Esophagus squamous epithelium (tissue), 5 donors: ENCODE measurements around the gene CNTRL. TPM values are rescaled to one million over a fixed set of nuclear protein-coding genes. Genes with fewer than 3 reads are reported as not detected.

ENCODE experiments used
- DNase-seq: peaks from one replicate; lab custom pipeline; 2025; lab: John Stamatoyannopoulos, UW
- H3K27ac ChIP-seq, 4 donors: fragments of 200-600 bp; sonication (generic); one replicate each; pipeline ENCODE4 v1.5.1; 2016 to 2019; ENCODE audit warnings: mild to moderate bottlenecking in 1 of 4
- H3K27me3 ChIP-seq, 4 donors: fragments of 200-600 bp; sonication (generic); 1 replicate in 3 of 4; 2 replicates in 1 of 4; pipeline versions ENCODE4 v1.5.1 to v1.6.0; 2017 to 2021; ENCODE audit warnings: antibody characterized with exemption in 1 of 4
- H3K36me3 ChIP-seq, 3 donors: fragments of 200-600 bp; sonication (generic); one replicate each; pipeline ENCODE4 v1.5.1; 2016 to 2019
- H3K4me1 ChIP-seq, 3 donors: fragments of 200-600 bp; sonication (generic); one replicate each; pipeline ENCODE4 v1.5.1; 2017 to 2019
- H3K4me3 ChIP-seq, 4 donors: fragments of 200-600 bp; sonication (generic); 1 replicate in 3 of 4; 2 replicates in 1 of 4; pipeline ENCODE4 v1.5.1; 2016 to 2019; ENCODE audit warnings: mild to moderate bottlenecking in 2 of 4, moderate library complexity in 1 of 4
- H3K9me3 ChIP-seq, 3 donors: fragments of 200-600 bp; sonication (generic); one replicate each; pipeline ENCODE4 v1.5.1; 2016 to 2019
- CTCF ChIP-seq, 6 experiments: fragments of 450-650 bp in 4 of 6; fragments of 200-600 bp in 2 of 6; sonication (generic) in 2 of 6; IDR thresholded peaks; one replicate each; pipeline ENCODE4 v1.5.1; 2016 to 2019; ENCODE audit warnings: antibody characterized with exemption in 6 of 6, mild to moderate bottlenecking in 4 of 6, moderate library complexity in 4 of 6
- POLR2A ChIP-seq, 4 donors: fragments of 450-650 bp; IDR thresholded peaks; one replicate each; pipeline ENCODE4 v1.6.1; 2017; ENCODE audit warnings: antibody characterized with exemption in 4 of 4, mild to moderate bottlenecking in 4 of 4, moderate library complexity in 3 of 4
- WGBS, 2 donors: methylation state at CpG; one replicate each; pipeline ENCODE4 v1.1.5; 2018; 5-methylcytosine and 5-hydroxymethylcytosine counted together
- intact Hi-C: fragments of 100-400 bp; cut with DNase I; formaldehyde crosslinking; loops from one replicate; pipeline ENCODE4 v1.15.0; 2022
- total RNA-seq, 4 donors: library from RNA; depleted of rRNA; stranded (reverse); fragments of >200 nt; gene quantifications; one replicate each; pipeline ENCODE4 v1.1.0, GENCODE V29; 2016
- donor health status: DM: yes; HTN: yes; CAD: no.

CNTRL gene
- total RNA-seq, 4 donors from 2014 or later = 7.2 to 15.3 (median 8.0) TPM

DNA sequence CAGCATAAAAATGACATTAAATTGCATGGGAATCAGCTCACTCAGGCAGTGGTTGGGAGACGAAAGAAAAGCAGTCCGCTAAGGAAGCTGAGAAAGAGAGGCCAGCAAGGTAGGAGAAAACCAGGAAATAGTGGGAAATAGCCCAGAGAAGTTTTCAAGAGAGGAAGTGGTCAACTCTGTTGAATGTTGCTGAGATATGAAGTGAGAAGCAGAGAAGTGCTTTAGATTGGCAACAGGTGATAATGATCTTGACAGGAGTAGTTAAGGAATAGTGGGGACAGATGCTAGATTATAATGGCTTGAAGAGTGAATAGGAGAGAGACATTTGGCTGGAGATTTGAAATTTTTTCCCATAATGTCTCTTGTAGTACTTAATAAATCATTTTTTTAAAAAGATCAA, 30.8 kb downstream of the CNTRL start:
- H3K9me3 ChIP-seq = no peaks in the 10 kb centered on the region
- no peak overlapping the region for H3K4me3 ChIP-seq
- TF ChIP-seq POLR2A (IDR thresholded peaks at IDR 0.05) (no peak), CTCF (IDR thresholded peaks at IDR 0.05) (no peak)
- no peaks in the 10 kb centered on the region for H3K4me1 ChIP-seq
- no peak for DNase-seq
- H3K27me3 ChIP-seq = no peaks in the 10 kb centered on the region
- H3K36me3 ChIP-seq = no peaks in the 10 kb centered on the region
- 71 to 80% methylated on average over 2 of the region's 2 CpGs for WGBS, 2 donors
- no peak overlapping the region for H3K27ac ChIP-seq
- intact Hi-C loops = no loop called here

DNA sequence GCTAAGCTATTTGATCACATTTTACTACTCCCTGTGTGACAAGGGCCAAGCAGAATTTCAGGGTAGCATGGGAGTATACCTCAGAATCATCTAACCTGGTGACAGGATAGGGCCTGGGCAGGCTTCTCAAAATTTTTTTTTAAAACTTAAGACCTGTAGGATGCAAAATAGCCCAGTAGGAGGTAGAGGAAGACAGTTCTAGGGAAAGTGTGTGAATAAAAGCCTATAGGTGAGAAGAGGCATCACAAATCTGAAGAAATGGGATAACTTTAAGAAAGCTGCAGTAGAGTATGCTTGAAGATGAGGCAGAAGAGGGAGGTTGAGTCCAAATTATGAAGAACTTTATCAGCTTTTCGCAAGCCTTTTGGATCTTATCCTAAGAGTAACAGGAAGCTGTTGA, 32.3 kb downstream of the CNTRL start:
- 88 to 90% methylated on average over 1 of the region's 1 CpG for WGBS, 2 donors
- Histone ChIP-seq H3K4me3 (no peak overlapping the region), H3K4me1 (no peaks in the 10 kb centered on the region), H3K9me3 (no peaks in the 10 kb centered on the region), H3K27ac (no peak overlapping the region), H3K27me3 (no peaks in the 10 kb centered on the region), H3K36me3 (no peaks in the 10 kb centered on the region)
- DNase-seq = no peak
- TF ChIP-seq CTCF (IDR thresholded peaks at IDR 0.05) = peak in 4 of 6 experiments; percentile 12 to 50 (median 22)
- no peak for TF ChIP-seq POLR2A (IDR thresholded peaks at IDR 0.05)
- intact Hi-C loops = no loop called here

DNA sequence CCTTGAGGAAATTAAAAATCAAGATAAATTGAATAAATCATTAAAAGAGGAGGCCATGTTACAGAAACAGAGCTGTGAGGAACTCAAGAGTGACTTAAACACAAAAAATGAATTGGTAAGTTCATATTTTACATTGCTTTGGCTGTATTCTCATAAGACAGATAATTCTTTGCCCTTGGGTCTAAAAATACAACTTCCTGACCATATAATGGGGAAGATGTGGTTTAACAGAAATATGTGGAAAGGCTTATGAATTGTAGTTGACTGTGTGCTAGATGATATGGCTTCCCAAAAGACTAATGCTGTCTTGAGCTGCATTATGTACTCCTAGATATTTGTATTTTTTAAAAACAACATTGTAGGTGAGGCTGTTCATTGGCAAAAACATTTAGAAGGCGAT, 33.1 kb downstream of the CNTRL start:
- Histone ChIP-seq H3K27ac (no peak overlapping the region), H3K4me3 (no peak overlapping the region), H3K27me3 (no peaks in the 10 kb centered on the region), H3K9me3 (no peaks in the 10 kb centered on the region), H3K36me3 (no peaks in the 10 kb centered on the region), H3K4me1 (no peaks in the 10 kb centered on the region)
- WGBS, 2 donors = 87 to 89% methylated on average over 1 of the region's 1 CpG
- DNase-seq = no peak
- intact Hi-C loops = no loop called here
- TF ChIP-seq CTCF (IDR thresholded peaks at IDR 0.05) (no peak), POLR2A (IDR thresholded peaks at IDR 0.05) (no peak)

- no peak overlapping the region for H3K27ac ChIP-seq
- no peaks in the 10 kb centered on the region for H3K9me3 ChIP-seq
- TF ChIP-seq CTCF (IDR thresholded peaks at IDR 0.05) = no peak
- no peak for TF ChIP-seq POLR2A (IDR thresholded peaks at IDR 0.05)
- H3K4me1 ChIP-seq = peaks cover 0 to 2% (median 0%) of the 10 kb centered on the region in 3 donors
- 82 to 87% methylated on average over 1 of the region's 1 CpG for WGBS, 2 donors
- no peak for DNase-seq
- H3K36me3 ChIP-seq = peaks cover 0 to 7% (median 0%) of the 10 kb centered on the region in 3 donors
- H3K4me3 ChIP-seq = no peak overlapping the region
- H3K27me3 ChIP-seq = no peaks in the 10 kb centered on the region
- intact Hi-C loops = no loop called here
Observed at GRCh38 chr9:121115466-121115865, 40.7 kb downstream of the CNTRL start.

- WGBS, 2 donors = 83 to 86% methylated on average over 2 of the region's 2 CpGs
- no peak for DNase-seq
- peaks cover 6 to 25% (median 15%) of the 10 kb centered on the region in 3 donors for H3K4me1 ChIP-seq
- intact Hi-C loops = no loop called here
- H3K36me3 ChIP-seq = peaks cover 0 to 7% (median 0%) of the 10 kb centered on the region in 3 donors
- no peaks in the 10 kb centered on the region for H3K9me3 ChIP-seq
- H3K4me3 ChIP-seq = no peak overlapping the region
- no peaks in the 10 kb centered on the region for H3K27me3 ChIP-seq
- H3K27ac ChIP-seq = no peak overlapping the region
- no peak for TF ChIP-seq CTCF (IDR thresholded peaks at IDR 0.05)
- TF ChIP-seq POLR2A (IDR thresholded peaks at IDR 0.05) = no peak
Observed at GRCh38 chr9:121118266-121118665, 43.5 kb downstream of the CNTRL start.
